ENCODE data around the gene CDR2. TPM values are rescaled to one million over a fixed set of nuclear protein-coding genes. Genes with fewer than 3 reads are reported as not detected.

CDR2 gene
- total and polyA plus RNA-seq, 8 donors, result 8.9 to 198 (median 22.2) TPM

GRCh38 chr16:22366889-22367288 lies 7.5 kb downstream of the CDR2 start:
- peaks cover 15 to 33% (median 29%) of the 10 kb centered on the region in 4 donors for H3K36me3 ChIP-seq
- TF ChIP-seq POLR2AphosphoS5 (IDR thresholded peaks at IDR 0.05), result no peak
- WGBS, 5 donors, result 91 to 97% (median 92%) methylated on average over 3 of the region's 3 CpGs
- DNase-seq, result no peak
- peaks cover 32 to 68% (median 48%) of the 10 kb centered on the region in 4 donors for H3K4me1 ChIP-seq
- H3K27ac ChIP-seq, result peak overlapping the region in 2 of 5 donors; percentile 5 to 32
- no peaks in the 10 kb centered on the region for H3K9me3 ChIP-seq
- no peak overlapping the region for H3K4me3 ChIP-seq
- intact Hi-C loops (cut with DNase I; ENCODE audit: low total_unique reads), result no loop called here
- no peaks in the 10 kb centered on the region for H3K27me3 ChIP-seq

- Histone ChIP-seq H3K4me3 (no peak overlapping the region), H3K36me3 (peaks cover 15 to 33% (median 30%) of the 10 kb centered on the region in 4 donors), H3K27ac (peak overlapping the region in 1 of 5 donors; percentile 32), H3K27me3 (no peaks in the 10 kb centered on the region), H3K9me3 (no peaks in the 10 kb centered on the region), H3K4me1 (peaks cover 29 to 65% (median 43%) of the 10 kb centered on the region in 4 donors)
- intact Hi-C loops (cut with DNase I; ENCODE audit: low total_unique reads), result no loop called here
- TF ChIP-seq POLR2AphosphoS5 (IDR thresholded peaks at IDR 0.05) (no peak), CTCF (IDR thresholded peaks at IDR 0.05) (no peak), POLR2A (IDR thresholded peaks at IDR 0.05) (no peak), EP300 (IDR thresholded peaks at IDR 0.05) (no peak)
- DNase-seq, result no peak
- 95 to 100% (median 99%) methylated on average over 2 of the region's 2 CpGs for WGBS, 5 donors
Measured at GRCh38 chr16:22366371-22366770, 8.0 kb downstream of the CDR2 start.

GRCh38 chr16:22364241-22364640 lies 10.2 kb downstream of the CDR2 start:
- Histone ChIP-seq H3K27ac (no peak overlapping the region), H3K27me3 (no peaks in the 10 kb centered on the region), H3K36me3 (peaks cover 15 to 36% (median 31%) of the 10 kb centered on the region in 4 donors), H3K4me3 (no peak overlapping the region), H3K9me3 (no peaks in the 10 kb centered on the region), H3K4me1 (peaks cover 9 to 53% (median 27%) of the 10 kb centered on the region in 4 donors)
- TF ChIP-seq POLR2A (IDR thresholded peaks at IDR 0.05) (no peak), CTCF (IDR thresholded peaks at IDR 0.05) (no peak), EP300 (IDR thresholded peaks at IDR 0.05) (no peak), POLR2AphosphoS5 (IDR thresholded peaks at IDR 0.05) (no peak)
- intact Hi-C loops (cut with DNase I; ENCODE audit: low total_unique reads), result no loop called here
- no peak for DNase-seq
- 87 to 97% (median 93%) methylated on average over 2 of the region's 2 CpGs for WGBS, 5 donors

GRCh38 chr16:22360963-22361659 lies 13.3 kb downstream of the CDR2 start:
- no peak for DNase-seq
- Histone ChIP-seq H3K4me3 (no peak overlapping the region), H3K4me1 (peaks cover 0 to 46% (median 5%) of the 10 kb centered on the region in 4 donors), H3K9me3 (no peaks in the 10 kb centered on the region), H3K36me3 (peaks cover 15 to 39% (median 32%) of the 10 kb centered on the region in 4 donors), H3K27ac (peak overlapping the region in 1 of 5 donors; percentile 4), H3K27me3 (no peaks in the 10 kb centered on the region)
- TF ChIP-seq EP300 (IDR thresholded peaks at IDR 0.05), result no peak
- no peak for TF ChIP-seq CTCF (IDR thresholded peaks at IDR 0.05)
- TF ChIP-seq POLR2A (IDR thresholded peaks at IDR 0.05), result no peak
- WGBS, 5 donors, result 78 to 85% (median 82%) methylated on average over 8 of the region's 8 CpGs
- intact Hi-C loops (cut with DNase I; ENCODE audit: low total_unique reads), result no loop called here

GRCh38 chr16:22359679-22360078 lies 14.7 kb downstream of the CDR2 start:
- no peaks in the 10 kb centered on the region for H3K9me3 ChIP-seq
- intact Hi-C loops (cut with DNase I; ENCODE audit: low total_unique reads), result no loop called here
- DNase-seq, result no peak
- no peak overlapping the region for H3K27ac ChIP-seq
- no peak overlapping the region for H3K4me3 ChIP-seq
- peaks cover 12 to 35% (median 29%) of the 10 kb centered on the region in 4 donors for H3K36me3 ChIP-seq
- TF ChIP-seq POLR2A (IDR thresholded peaks at IDR 0.05), result no peak
- peaks cover 0 to 35% (median 3%) of the 10 kb centered on the region in 4 donors for H3K4me1 ChIP-seq
- H3K27me3 ChIP-seq, result no peaks in the 10 kb centered on the region

Measured in stomach (tissue), 9 donors.